Mononuclear cell (primary cell): ENCODE measurements around the gene CHMP2B. TPM values are rescaled to one million over a fixed set of nuclear protein-coding genes. Genes with fewer than 3 reads are reported as not detected.

Experiments used
- total RNA-seq: library from RNA; depleted of rRNA; stranded (reverse); fragments of >200 nt; gene quantifications from one replicate; pipeline ENCODE4 v1.2.3, GENCODE V29; 2012

The CHMP2B gene
- total RNA-seq, 1 donor: 56.9 TPM

Other genes with a start within 250 kb of the CHMP2B start
- under 0.01 TPM for gene VGLL3, start 236.2 kb upstream of the CHMP2B start, total RNA-seq
- gene POU1F1, start 49.3 kb downstream of the CHMP2B start, total RNA-seq: not detected